Body of pancreas (tissue), 4 donors: ENCODE measurements around the gene GNLY.

ENCODE experiments used
- POLR2A ChIP-seq, 3 donors: fragments of 450-650 bp; IDR thresholded peaks; one replicate each; pipeline ENCODE4 v1.6.1; 2016; ENCODE audit warnings: antibody characterized with exemption in 3 of 3, mild to moderate bottlenecking in 2 of 3
- TF ChIP-seq, protein P1 (sequence below), 7 experiments: fragments of 450-650 bp in 4 of 7; fragments of 200-600 bp in 3 of 7; sonication (generic) in 3 of 7; IDR thresholded peaks; one replicate each; pipeline ENCODE4 v1.5.1; 2016 to 2019; ENCODE audit warnings: antibody characterized with exemption in 7 of 7

DNA sequence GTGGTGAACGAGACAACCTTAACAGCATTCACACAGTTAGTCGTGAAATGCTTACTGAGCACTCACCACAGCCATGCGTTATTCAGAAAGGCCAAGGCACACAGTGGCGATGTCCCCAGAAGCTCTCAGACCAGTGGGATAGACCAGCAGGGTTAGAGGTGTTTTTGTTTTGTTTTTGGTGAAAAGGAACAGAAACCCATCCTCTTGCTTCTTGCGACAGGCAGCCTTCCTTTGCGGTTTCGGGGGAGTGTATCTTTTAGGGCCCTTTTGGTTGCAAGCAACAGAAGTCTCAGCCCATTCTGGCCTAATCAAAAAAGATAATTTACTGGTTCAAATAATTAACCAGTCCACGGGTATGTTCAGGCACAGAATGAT, 4.7 kb downstream of the GNLY start:
- no peak for TF ChIP-seq POLR2A (IDR thresholded peaks at IDR 0.05)
- TF ChIP-seq, protein P1, sequence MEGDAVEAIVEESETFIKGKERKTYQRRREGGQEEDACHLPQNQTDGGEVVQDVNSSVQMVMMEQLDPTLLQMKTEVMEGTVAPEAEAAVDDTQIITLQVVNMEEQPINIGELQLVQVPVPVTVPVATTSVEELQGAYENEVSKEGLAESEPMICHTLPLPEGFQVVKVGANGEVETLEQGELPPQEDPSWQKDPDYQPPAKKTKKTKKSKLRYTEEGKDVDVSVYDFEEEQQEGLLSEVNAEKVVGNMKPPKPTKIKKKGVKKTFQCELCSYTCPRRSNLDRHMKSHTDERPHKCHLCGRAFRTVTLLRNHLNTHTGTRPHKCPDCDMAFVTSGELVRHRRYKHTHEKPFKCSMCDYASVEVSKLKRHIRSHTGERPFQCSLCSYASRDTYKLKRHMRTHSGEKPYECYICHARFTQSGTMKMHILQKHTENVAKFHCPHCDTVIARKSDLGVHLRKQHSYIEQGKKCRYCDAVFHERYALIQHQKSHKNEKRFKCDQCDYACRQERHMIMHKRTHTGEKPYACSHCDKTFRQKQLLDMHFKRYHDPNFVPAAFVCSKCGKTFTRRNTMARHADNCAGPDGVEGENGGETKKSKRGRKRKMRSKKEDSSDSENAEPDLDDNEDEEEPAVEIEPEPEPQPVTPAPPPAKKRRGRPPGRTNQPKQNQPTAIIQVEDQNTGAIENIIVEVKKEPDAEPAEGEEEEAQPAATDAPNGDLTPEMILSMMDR (IDR thresholded peaks at IDR 0.05): no peak
